Mesenteric fat pad (tissue), 1 donor: ENCODE measurements around the gene RPL10A. TPM values are rescaled to one million over a fixed set of nuclear protein-coding genes. Genes with fewer than 3 reads are reported as not detected.
"Not testable (repeated sequence)": the region's sequence is repeated elsewhere in the genome, so short reads cannot be mapped to it uniquely, and the experiment has no call there.

Source experiments
- DNase-seq: peaks from one replicate; pipeline ENCODE4 v3.0.0-alpha.2; 2020; ENCODE audit warnings: low spot score
- microRNA-seq: library from miRNA; unstranded; fragments of <30 nt; microRNA quantifications from one replicate; pipeline ENCODE4 v1.2.0, GENCODE V29; 2020; ENCODE audit warnings: borderline number of aligned reads
- total RNA-seq: library from RNA; stranded (reverse); fragmentation: NEBNext Ultra II Directional; extraction: Animal tissue kit (Norgen Biotek cat#: 25700); gene quantifications from one replicate; pipeline ENCODE4 v1.2.1, GENCODE V29; 2021
- donor health status: DM: yes; HTN: yes; CAD: no.

RPL10A gene
- total RNA-seq, 1 donor from 2014 or later = 919 TPM

DNA sequence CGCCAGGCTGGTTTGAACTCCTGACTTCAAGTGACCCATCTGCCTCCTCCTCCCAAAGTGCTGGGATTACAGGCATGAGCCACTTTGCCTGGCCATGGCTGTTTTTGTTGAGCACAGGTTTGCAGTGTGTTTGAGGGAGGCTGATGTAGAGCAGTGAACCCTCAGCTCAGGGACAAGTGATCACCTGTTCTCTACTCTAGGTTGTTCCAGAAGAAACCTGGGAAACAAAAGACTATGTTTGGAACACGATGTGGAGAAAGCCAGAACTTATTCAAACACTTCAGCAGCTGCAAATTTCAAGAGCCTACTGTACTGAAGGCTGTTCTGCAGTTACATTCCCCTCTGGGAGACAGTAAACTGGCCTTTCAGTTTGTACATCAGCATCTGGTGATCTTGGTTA lies 39.8 kb downstream of the RPL10A start:
- DNase-seq = no peak

DNA sequence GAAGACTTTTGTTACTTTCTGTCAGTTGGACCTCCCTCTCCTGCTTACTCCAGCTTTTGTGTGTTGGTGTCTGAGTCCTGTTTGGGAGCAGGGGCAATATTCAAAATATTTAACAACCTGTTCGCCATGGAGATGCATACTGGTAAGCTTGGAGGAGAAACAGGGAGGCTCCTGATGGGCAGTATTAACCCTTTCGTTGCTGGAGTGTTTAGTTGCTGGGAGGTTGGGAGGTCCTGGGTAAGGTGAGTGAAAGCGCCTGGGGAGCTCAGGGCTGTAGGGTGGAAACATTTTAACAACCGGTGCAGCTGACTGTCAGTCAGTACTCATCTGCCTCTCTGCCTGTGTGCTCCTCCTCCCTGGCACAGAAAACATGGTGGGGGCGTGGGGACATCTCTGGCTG lies 40.3 kb downstream of the RPL10A start:
- no peak for DNase-seq

DNA sequence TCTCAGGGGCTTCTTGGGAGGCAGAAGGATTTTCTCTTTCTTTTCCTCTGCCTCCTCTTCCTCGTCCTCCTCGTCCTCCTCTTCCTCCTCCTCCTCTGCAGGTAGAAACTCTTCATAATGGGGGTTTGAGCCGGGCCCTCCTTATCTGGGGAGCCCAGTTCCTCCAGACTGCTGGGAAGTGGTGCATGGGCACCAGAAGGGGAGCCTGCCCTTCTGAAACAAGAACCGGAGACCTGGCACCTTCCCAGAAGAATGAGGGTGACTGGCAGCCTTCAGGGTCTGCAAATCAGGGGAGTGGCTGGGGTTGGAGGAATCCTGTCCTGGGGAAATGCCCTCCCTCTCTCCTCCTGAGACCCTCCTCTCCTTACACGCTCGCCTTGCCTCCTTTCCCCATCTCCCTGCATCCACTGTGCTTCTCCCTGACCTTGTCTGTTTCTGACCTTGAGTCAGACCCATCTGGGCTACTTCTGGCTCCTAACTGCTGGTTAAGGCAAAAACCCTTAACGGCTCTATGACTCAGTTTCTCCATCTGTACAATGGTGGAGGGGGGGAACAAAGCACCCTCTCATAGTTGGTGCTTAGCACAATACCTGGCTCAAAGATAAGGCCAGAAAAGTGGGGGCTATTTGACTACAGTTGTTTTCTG lies 42.8 kb downstream of the RPL10A start:
- no peak for DNase-seq

DNA sequence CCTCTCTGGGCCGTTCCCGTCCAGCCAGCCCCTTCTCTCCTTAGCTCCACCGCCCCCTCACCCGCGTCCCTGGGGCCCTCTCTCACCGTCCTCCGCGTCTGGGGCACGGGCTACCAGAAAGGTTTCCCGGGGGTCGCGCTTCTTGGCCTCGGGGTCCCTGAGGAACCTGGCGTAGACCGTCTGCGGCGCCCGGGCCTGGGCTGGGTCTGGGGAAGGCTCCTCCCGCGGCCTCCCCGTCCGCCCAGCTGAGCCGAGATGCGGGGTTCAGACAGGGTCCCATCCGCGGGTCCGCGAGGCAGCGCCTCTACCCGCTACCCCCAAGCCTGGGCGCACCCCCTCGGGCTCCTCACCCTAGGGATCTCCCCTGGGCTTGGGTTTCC lies 43.4 kb downstream of the RPL10A start:
- DNase-seq = no peak

DNA sequence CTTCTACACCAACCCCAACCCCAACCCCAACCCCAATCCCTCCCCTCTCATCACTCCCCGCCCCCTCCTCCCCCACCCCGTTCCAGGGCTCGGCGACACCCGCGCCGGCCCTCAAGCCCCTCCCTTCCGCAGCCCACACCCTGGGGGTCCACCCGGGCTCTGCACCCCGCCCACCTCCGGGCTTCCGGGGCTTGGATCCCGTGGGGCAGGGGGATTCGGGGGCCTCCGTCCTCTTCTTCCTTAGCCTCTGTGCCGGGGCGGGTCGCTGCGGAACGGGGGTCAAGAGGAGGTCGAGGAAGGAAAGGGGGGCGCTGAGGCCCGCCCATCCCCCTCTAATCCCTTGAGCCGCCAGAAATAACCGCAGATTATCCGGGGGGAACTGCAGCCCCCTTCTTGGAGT lies 43.8 kb downstream of the RPL10A start:
- no peak for DNase-seq

DNA sequence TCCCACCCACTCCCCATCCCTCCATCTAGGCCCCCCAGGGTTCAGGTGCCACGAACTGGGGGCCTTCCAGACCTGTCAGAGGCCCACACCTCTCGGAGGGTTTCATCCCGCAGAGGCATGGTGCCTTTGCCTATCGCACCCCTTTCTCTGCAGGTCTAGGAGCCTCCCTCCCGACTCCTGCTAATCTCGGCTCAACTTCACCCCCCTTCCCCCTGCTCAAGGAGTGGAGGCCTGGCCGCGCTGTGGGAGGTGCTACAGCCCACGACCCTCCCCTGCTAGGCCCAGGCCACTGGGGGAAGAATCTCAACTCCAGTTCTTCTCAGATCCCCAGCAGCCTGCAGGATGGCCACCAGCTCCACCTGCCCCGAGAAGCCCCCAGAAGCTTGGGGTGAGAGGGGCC lies 44.5 kb downstream of the RPL10A start, which contains the start of gene TULP1:
Gene TULP1, minus strand, starts transcription at position 157 of the 400 bp plus-strand sequence. Its CDS starts 38 bp downstream, at position 119.
- DNase-seq = no peak

DNA sequence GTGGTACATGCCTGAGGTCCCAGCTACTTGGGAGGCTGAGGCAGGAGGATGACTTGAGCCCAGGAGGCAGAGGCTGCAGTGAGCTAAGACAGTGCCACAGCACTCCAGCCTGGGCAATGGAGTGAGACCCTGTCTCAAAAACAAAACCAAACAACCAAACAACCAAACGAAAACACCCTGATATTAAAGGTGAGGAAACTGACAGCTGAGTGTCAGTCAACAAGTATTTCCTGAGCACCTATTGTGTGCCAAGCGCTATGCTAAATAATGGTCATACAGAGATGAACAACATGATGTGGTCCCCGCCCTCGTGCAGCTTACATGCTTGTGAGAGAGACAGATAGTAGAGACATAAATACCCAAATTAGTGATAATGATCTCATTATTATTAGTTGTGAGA lies 46.4 kb downstream of the RPL10A start:
- no peak for DNase-seq

DNA sequence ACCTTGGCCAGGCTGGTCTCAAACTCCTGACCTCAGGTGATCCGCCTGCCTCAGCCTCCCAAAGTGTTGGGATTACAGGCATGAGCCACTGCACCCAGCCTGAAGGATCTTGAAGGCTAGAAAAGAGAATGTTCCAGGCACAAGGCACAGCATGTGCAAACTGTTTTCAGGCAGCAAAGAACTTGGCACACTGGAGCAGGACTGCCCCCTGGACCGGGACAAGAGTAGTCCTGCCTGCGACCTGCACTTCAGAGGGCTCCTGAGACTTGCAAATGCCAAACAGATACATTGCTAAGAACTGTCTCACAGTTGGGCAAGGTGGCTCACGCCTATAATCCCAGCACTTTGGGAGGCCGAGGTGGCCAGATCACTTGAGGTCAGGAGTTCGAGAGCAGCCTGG lies 47.7 kb downstream of the RPL10A start:
- DNase-seq = not testable (repeated sequence)

DNA sequence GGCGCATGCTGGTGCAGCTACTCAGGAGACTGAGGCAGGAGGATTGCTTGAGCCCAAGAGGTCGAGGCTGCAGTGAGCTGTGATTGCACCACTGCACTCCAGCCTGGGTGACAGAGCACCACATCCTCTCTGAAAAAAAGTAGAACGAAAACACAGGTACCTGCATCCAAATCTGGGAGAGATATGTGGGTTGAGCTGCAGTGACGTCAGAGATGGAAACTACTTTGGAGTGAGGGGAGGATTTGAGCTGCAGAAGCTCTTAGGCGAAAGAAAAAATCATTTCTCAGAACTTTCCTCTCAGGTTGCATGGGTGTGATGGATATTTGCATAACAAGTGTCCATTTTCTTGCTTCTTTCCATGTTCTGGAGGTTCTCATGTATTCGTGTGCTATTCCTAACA lies 48.5 kb downstream of the RPL10A start:
- DNase-seq = no peak

DNA sequence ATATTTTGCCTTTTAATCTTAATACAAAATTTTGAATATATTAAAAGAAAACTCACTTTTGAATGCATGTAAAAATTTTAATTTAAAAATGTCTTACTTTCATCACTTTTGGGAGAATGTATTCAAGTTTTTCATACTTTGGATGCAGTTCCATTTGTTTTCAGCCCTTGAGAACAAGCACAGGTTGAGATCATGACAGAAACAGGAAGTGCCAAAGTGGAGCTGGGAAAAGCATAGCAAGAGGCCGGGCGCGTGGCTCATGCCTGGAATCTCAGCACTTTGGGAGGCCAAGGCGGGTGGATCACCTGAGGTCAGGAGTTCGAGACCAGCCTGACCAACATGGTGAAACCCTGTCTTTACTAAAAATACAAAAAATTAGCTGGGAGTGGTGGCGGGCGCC lies 49.8 kb downstream of the RPL10A start:
- DNase-seq = not testable (repeated sequence)

DNA sequence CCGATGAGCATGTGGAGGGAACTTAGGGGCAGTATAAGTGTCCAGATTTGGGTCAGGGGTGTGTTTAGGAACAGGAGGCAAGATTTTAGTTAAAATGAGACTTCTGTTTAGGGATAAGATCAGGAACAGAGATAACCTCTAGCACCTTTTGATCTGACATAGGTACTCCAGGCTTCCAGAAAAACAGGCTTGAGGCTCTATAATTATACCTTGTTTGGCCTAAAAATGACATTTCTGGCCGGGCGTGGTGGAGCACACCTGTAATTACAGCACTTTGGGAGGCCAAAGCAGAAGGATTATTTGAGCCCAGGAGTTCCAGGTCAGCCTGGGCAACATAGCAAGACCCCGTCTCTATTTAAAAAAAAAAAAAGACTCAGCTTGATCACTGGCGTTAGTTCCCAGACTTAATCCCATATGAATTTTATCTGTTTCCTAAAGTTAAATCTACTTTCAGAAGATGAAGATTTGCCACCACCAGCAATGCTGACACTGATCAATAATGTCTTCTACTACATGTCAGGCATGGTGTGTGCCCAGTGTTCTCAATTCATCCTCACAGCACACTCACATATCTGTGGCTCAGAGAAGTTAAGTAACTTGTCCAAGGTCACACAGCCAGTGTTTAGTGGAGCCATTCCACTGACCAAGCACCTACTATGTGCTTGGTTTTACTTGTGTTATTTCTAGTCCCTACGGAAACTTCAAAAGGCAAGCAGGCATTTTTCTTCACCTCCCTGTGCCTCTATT lies 50.5 kb downstream of the RPL10A start:
- no peak for DNase-seq

DNA sequence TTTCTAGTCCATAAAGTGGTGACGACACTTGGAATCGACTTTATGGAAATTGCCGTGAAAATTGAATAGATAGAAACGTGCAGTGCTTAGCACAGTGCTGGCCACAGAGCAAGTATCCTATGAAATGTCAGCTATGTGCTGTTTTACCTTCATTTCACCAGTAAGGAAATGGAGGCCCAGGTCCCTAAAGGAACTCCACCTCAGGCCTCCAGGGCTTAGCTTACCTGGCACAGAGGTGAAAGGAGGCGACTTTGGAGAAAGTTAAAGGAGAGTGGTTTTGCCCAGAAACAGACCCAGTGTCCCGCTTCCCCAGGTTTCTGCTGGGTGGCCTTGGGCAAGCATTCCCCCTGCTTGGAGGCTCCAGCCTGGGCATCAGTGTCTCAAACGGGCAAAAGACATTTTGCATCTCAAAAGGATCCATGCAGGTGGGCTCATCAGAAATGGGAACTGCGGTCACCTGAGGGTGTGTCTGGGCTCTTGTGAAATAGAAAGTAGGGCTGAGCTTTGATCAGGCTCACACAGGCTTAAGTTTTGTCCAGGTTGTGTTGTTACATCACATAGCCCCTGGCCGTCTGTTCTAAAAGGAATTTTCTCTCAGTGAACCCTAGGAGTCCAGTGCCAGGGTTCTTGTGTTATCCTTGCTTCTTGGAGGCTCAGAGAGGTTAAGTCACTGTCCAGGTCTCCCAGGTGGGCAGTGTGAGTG lies 51.3 kb downstream of the RPL10A start:
- DNase-seq = no peak

Small RNA genes lying within 50 kb of the gene (microRNA-seq; reads per million reads assigned to microRNA genes)
- not detected for gene MIR7111

Other genes with a start within 250 kb of the RPL10A start
- 24.5 TPM for gene ZNF76, start 208.7 kb upstream of the RPL10A start, total RNA-seq
- 7.8 TPM for gene DEF6, start 170.6 kb upstream of the RPL10A start, total RNA-seq
- gene PPARD, start 125.8 kb upstream of the RPL10A start, total RNA-seq = 17.5 TPM
- 1.9 TPM for gene FANCE, start 16.1 kb upstream of the RPL10A start, total RNA-seq
- gene TEAD3, start 28.7 kb downstream of the RPL10A start, total RNA-seq = 25.3 TPM
- not detected for gene TULP1, start 44.5 kb downstream of the RPL10A start, total RNA-seq
- gene FKBP5, start 220.5 kb downstream of the RPL10A start, total RNA-seq = 212 TPM